HepG2 (cell line): ENCODE measurements around the gene APPBP2. TPM values are rescaled to one million over a fixed set of nuclear protein-coding genes. Genes with fewer than 3 reads are reported as not detected.

ENCODE experiments used
- GPN1 ChIP-seq: sonication (generic); formaldehyde crosslinking; IDR thresholded peaks from 2 replicates; pipeline ENCODE4 v1.5.1; 2020; ENCODE audit warnings: missing genetic modification reagents, borderline replicate concordance
- HMG20B ChIP-seq: conservative IDR thresholded peaks from 2 replicates; pipeline ENCODE4 v1.6.1; 2016; ENCODE audit warnings: missing genetic modification reagents, missing compliant biosample characterization
- HOXA3 ChIP-seq: sonication (generic); formaldehyde crosslinking; IDR thresholded peaks from 2 replicates; pipeline ENCODE4 v1.5.0; 2020; ENCODE audit warnings: missing genetic modification reagents
- PAWR ChIP-seq: sonication (generic); formaldehyde crosslinking; IDR thresholded peaks from 2 replicates; pipeline ENCODE4 v1.4.0; 2020; ENCODE audit warnings: missing genetic modification reagents, mild to moderate bottlenecking, borderline replicate concordance
- PHF8 ChIP-seq: sonication (generic); formaldehyde crosslinking; IDR thresholded peaks from 2 replicates; pipeline ENCODE4 v1.5.0; 2020; ENCODE audit warnings: missing genetic modification reagents
- WIZ ChIP-seq: sonication (generic); formaldehyde crosslinking; IDR thresholded peaks from 2 replicates; pipeline ENCODE4 v1.5.1; 2020; ENCODE audit warnings: mild to moderate bottlenecking, missing genetic modification reagents
- YEATS4 ChIP-seq: sonication (generic); formaldehyde crosslinking; IDR thresholded peaks from 2 replicates; pipeline ENCODE4 v1.4.0; 2020; ENCODE audit warnings: missing genetic modification reagents, borderline replicate concordance
- ZKSCAN5 ChIP-seq: sonication (generic); formaldehyde crosslinking; IDR thresholded peaks from 2 replicates; pipeline ENCODE4 v1.5.1; 2020; ENCODE audit warnings: mild to moderate bottlenecking, missing genetic modification reagents
- ZNF644 ChIP-seq: IDR thresholded peaks from 2 replicates; pipeline ENCODE4 v1.6.1; 2016; ENCODE audit warnings: low read depth
- ZNF75D ChIP-seq: sonication (generic); formaldehyde crosslinking; IDR thresholded peaks from 2 replicates; pipeline ENCODE4 v1.8.1; 2023; ENCODE audit warnings: missing genetic modification reagents, mild to moderate bottlenecking, borderline replicate concordance
- polyA plus RNA-seq, 8 experiments: library from polyadenylated mRNA; depleted of rRNA in 3 of 8; stranded (reverse) in 7 of 8; unstranded in 1 of 8; fragments of >200 nt; fragmentation: Illumina TruSeq in 4 of 8; extraction: Trizol in 4 of 8; gene quantifications; 2 replicates each; pipeline versions ENCODE4 v1.2.1 to v1.2.3, GENCODE V29; 2011 to 2016; ENCODE audit warnings: low read depth in 4 of 8, missing spikeins in 1 of 8, mixed read lengths in 1 of 8; ENCODE audit not compliant: insufficient read depth in 1 of 8
- total RNA-seq, 5 experiments: library from RNA; depleted of rRNA; stranded (reverse); fragments of >200 nt; fragmentation: Illumina TruSeq; extraction: Trizol; gene quantifications; 2 replicates each; pipeline ENCODE4 v1.2.3, GENCODE V29; 2016; ENCODE audit warnings: low read depth in 1 of 5
- TF ChIP-seq, protein P1 (sequence below): sonication (generic); formaldehyde crosslinking; IDR thresholded peaks from 2 replicates; pipeline ENCODE4 v1.5.0; 2020; ENCODE audit warnings: missing genetic modification reagents, mild to moderate bottlenecking, borderline replicate concordance
- TF ChIP-seq, protein P2 (sequence below): sonication (generic); formaldehyde crosslinking; IDR thresholded peaks from 2 replicates; pipeline ENCODE4 v1.9.0; 2021; ENCODE audit warnings: missing genetic modification reagents, mild to moderate bottlenecking, borderline replicate concordance
- TF ChIP-seq, protein P3 (sequence below): sonication (generic); formaldehyde crosslinking; conservative IDR thresholded peaks from 2 replicates; pipeline ENCODE4 v1.4.0; 2020; ENCODE audit warnings: mild to moderate bottlenecking, missing genetic modification reagents, moderate library complexity
- TF ChIP-seq, protein P4 (sequence below): sonication (generic); formaldehyde crosslinking; IDR thresholded peaks from 2 replicates; pipeline ENCODE4 v1.4.0; 2020; ENCODE audit warnings: missing genetic modification reagents
- TF ChIP-seq, protein P5 (sequence below): sonication (generic); formaldehyde crosslinking; IDR thresholded peaks from 2 replicates; pipeline ENCODE4 v1.4.0; 2020; ENCODE audit warnings: missing genetic modification reagents
- TF ChIP-seq, protein P6 (sequence below): sonication (generic); formaldehyde crosslinking; IDR thresholded peaks from 2 replicates; pipeline ENCODE4 v1.5.0; 2020; ENCODE audit warnings: mild to moderate bottlenecking, missing genetic modification reagents

The APPBP2 gene
- total and polyA plus RNA-seq, 2 of the 13 experiments (the other 11 are each of a cell fraction or from before 2014, with no cell fraction given) = 17.5 to 45.8 TPM

DNA sequence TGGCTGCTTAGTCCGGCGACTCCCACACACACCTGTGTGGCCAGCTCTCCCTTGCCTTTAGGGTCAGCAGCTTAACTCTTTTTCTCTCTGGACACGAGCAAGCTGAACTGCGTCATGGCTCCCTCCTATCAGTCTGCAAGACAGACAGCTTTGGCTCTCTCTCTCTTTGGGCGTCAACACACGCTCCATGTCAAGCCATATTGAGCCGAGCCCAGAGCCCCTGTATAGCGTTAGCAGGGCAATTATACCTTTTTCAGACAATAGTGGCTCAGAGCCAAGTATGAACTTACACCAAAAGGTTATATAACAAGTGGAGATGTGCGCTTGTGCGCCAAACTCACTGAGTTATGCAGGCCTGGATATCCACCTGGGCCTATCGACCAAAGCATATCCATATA, 34.8 kb upstream of the APPBP2 start (continued):
- TF ChIP-seq, protein P1, sequence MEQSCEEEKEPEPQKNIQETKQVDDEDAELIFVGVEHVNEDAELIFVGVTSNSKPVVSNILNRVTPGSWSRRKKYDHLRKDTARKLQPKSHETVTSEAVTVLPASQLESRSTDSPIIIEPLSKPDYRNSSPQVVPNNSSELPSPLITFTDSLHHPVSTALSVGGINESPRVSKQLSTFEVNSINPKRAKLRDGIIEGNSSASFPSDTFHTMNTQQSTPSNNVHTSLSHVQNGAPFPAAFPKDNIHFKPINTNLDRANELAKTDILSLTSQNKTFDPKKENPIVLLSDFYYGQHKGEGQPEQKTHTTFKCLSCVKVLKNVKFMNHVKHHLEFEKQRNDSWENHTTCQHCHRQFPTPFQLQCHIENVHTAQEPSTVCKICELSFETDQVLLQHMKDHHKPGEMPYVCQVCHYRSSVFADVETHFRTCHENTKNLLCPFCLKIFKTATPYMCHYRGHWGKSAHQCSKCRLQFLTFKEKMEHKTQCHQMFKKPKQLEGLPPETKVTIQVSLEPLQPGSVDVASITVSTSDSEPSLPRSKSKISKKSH (CRISPR knock-in tag) = peak; percentile 33; the same call in 1 of the 2 replicates
- TF ChIP-seq GPN1 (CRISPR knock-in tag) (no peak), ZNF644 (CRISPR knock-in tag) (peak; percentile 46; the same call in 1 of the 2 replicates), WIZ (CRISPR knock-in tag) (no peak), ZNF75D (CRISPR knock-in tag) (no peak), PHF8 (CRISPR knock-in tag) (peak; percentile 15; the same call in 1 of the 2 replicates), ZKSCAN5 (0 out of 2 replicates have a peak, but pooled peaks have one; percentile 8), YEATS4 (CRISPR knock-in tag) (peak; percentile 79; the same call in 1 of the 2 replicates), HOXA3 (peak; percentile 20; the same call in 1 of the 2 replicates), HMG20B (CRISPR knock-in tag) (0 out of 2 replicates have a peak, but pooled peaks have one; percentile 14), PAWR (0 out of 2 replicates have a peak, but pooled peaks have one; percentile 41)
- TF ChIP-seq, protein P2, sequence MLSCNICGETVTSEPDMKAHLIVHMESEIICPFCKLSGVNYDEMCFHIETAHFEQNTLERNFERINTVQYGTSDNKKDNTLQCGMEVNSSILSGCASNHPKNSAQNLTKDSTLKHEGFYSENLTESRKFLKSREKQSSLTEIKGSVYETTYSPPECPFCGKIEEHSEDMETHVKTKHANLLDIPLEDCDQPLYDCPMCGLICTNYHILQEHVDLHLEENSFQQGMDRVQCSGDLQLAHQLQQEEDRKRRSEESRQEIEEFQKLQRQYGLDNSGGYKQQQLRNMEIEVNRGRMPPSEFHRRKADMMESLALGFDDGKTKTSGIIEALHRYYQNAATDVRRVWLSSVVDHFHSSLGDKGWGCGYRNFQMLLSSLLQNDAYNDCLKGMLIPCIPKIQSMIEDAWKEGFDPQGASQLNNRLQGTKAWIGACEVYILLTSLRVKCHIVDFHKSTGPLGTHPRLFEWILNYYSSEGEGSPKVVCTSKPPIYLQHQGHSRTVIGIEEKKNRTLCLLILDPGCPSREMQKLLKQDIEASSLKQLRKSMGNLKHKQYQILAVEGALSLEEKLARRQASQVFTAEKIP (CRISPR knock-in tag) = no peak
- TF ChIP-seq, protein P3, sequence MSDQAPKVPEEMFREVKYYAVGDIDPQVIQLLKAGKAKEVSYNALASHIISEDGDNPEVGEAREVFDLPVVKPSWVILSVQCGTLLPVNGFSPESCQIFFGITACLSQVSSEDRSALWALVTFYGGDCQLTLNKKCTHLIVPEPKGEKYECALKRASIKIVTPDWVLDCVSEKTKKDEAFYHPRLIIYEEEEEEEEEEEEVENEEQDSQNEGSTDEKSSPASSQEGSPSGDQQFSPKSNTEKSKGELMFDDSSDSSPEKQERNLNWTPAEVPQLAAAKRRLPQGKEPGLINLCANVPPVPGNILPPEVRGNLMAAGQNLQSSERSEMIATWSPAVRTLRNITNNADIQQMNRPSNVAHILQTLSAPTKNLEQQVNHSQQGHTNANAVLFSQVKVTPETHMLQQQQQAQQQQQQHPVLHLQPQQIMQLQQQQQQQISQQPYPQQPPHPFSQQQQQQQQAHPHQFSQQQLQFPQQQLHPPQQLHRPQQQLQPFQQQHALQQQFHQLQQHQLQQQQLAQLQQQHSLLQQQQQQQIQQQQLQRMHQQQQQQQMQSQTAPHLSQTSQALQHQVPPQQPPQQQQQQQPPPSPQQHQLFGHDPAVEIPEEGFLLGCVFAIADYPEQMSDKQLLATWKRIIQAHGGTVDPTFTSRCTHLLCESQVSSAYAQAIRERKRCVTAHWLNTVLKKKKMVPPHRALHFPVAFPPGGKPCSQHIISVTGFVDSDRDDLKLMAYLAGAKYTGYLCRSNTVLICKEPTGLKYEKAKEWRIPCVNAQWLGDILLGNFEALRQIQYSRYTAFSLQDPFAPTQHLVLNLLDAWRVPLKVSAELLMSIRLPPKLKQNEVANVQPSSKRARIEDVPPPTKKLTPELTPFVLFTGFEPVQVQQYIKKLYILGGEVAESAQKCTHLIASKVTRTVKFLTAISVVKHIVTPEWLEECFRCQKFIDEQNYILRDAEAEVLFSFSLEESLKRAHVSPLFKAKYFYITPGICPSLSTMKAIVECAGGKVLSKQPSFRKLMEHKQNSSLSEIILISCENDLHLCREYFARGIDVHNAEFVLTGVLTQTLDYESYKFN (CRISPR knock-in tag) = peak; percentile 17; the same call in 1 of the 2 replicates
- TF ChIP-seq, protein P4, sequence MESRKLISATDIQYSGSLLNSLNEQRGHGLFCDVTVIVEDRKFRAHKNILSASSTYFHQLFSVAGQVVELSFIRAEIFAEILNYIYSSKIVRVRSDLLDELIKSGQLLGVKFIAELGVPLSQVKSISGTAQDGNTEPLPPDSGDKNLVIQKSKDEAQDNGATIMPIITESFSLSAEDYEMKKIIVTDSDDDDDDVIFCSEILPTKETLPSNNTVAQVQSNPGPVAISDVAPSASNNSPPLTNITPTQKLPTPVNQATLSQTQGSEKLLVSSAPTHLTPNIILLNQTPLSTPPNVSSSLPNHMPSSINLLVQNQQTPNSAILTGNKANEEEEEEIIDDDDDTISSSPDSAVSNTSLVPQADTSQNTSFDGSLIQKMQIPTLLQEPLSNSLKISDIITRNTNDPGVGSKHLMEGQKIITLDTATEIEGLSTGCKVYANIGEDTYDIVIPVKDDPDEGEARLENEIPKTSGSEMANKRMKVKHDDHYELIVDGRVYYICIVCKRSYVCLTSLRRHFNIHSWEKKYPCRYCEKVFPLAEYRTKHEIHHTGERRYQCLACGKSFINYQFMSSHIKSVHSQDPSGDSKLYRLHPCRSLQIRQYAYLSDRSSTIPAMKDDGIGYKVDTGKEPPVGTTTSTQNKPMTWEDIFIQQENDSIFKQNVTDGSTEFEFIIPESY (CRISPR knock-in tag) = peak; percentile 73; the same call in 1 of the 2 replicates
- TF ChIP-seq, protein P5, sequence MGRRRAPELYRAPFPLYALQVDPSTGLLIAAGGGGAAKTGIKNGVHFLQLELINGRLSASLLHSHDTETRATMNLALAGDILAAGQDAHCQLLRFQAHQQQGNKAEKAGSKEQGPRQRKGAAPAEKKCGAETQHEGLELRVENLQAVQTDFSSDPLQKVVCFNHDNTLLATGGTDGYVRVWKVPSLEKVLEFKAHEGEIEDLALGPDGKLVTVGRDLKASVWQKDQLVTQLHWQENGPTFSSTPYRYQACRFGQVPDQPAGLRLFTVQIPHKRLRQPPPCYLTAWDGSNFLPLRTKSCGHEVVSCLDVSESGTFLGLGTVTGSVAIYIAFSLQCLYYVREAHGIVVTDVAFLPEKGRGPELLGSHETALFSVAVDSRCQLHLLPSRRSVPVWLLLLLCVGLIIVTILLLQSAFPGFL (CRISPR knock-in tag) = no peak
- TF ChIP-seq, protein P6, sequence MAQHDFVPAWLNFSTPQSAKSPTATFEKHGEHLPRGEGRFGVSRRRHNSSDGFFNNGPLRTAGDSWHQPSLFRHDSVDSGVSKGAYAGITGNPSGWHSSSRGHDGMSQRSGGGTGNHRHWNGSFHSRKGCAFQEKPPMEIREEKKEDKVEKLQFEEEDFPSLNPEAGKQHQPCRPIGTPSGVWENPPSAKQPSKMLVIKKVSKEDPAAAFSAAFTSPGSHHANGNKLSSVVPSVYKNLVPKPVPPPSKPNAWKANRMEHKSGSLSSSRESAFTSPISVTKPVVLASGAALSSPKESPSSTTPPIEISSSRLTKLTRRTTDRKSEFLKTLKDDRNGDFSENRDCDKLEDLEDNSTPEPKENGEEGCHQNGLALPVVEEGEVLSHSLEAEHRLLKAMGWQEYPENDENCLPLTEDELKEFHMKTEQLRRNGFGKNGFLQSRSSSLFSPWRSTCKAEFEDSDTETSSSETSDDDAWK (CRISPR knock-in tag) = no peak
